Measurements from ENCODE around the gene SLC30A5. TPM values are rescaled to one million over a fixed set of nuclear protein-coding genes. Genes with fewer than 3 reads are reported as not detected.

Gene SLC30A5
- total RNA-seq, 1 experiment from 2014 or later: 62.6 TPM

GRCh38 chr5:69148981-69149675 is 55.3 kb downstream of the SLC30A5 start:
- in situ Hi-C loops (cut with HindIII; ENCODE audit: low pct_unique_long_range_greater_than_20kb, low sequenced_read_pairs): no loop called here
- DNase-seq (ENCODE audit: low read depth): no peak

- DNase-seq (ENCODE audit: low read depth): no peak
- in situ Hi-C loops (cut with HindIII; ENCODE audit: low pct_unique_long_range_greater_than_20kb, low sequenced_read_pairs): no loop called here
Measured at GRCh38 chr5:69149676-69150010, 55.8 kb downstream of the SLC30A5 start.

GRCh38 chr5:69152731-69153130 is 58.9 kb downstream of the SLC30A5 start:
- DNase-seq (ENCODE audit: low read depth): no peak
- in situ Hi-C loops (cut with HindIII; ENCODE audit: low pct_unique_long_range_greater_than_20kb, low sequenced_read_pairs): no loop called here

GRCh38 chr5:69156456-69156855 is 62.6 kb downstream of the SLC30A5 start:
- no peak for DNase-seq (ENCODE audit: low read depth)
- in situ Hi-C loops (cut with HindIII; ENCODE audit: low pct_unique_long_range_greater_than_20kb, low sequenced_read_pairs): no loop called here

- in situ Hi-C loops (cut with HindIII; ENCODE audit: low pct_unique_long_range_greater_than_20kb, low sequenced_read_pairs): no loop called here
- DNase-seq (ENCODE audit: low read depth): no peak
Measured at GRCh38 chr5:69158039-69158438, 64.2 kb downstream of the SLC30A5 start.

GRCh38 chr5:69160651-69161050 is 66.8 kb downstream of the SLC30A5 start:
- in situ Hi-C loops (cut with HindIII; ENCODE audit: low pct_unique_long_range_greater_than_20kb, low sequenced_read_pairs): no loop called here
- DNase-seq (ENCODE audit: low read depth): no peak

- in situ Hi-C loops (cut with HindIII; ENCODE audit: low pct_unique_long_range_greater_than_20kb, low sequenced_read_pairs): no loop called here
- DNase-seq (ENCODE audit: low read depth): peak; percentile 98
Measured at GRCh38 chr5:69166686-69167492, 73.1 kb downstream of the SLC30A5 start, which contains the start of gene CCNB1. CCNB1 (plus strand) TSS chr5:69167150; CDS start chr5:69167263, 113 bp downstream.

GRCh38 chr5:69167493-69167855 is 73.7 kb downstream of the SLC30A5 start:
- in situ Hi-C loops (cut with HindIII; ENCODE audit: low pct_unique_long_range_greater_than_20kb, low sequenced_read_pairs): no loop called here
- DNase-seq (ENCODE audit: low read depth): no peak

GRCh38 chr5:69167929-69168328 is 74.1 kb downstream of the SLC30A5 start:
- DNase-seq (ENCODE audit: low read depth): no peak
- in situ Hi-C loops (cut with HindIII; ENCODE audit: low pct_unique_long_range_greater_than_20kb, low sequenced_read_pairs): no loop called here

GRCh38 chr5:69170495-69170894 is 76.7 kb downstream of the SLC30A5 start:
- in situ Hi-C loops (cut with HindIII; ENCODE audit: low pct_unique_long_range_greater_than_20kb, low sequenced_read_pairs): no loop called here
- no peak for DNase-seq (ENCODE audit: low read depth)

- no peak for DNase-seq (ENCODE audit: low read depth)
- in situ Hi-C loops (cut with HindIII; ENCODE audit: low pct_unique_long_range_greater_than_20kb, low sequenced_read_pairs): no loop called here
Measured at GRCh38 chr5:69170969-69171368, 77.2 kb downstream of the SLC30A5 start.

Other genes with a start within 250 kb of the SLC30A5 start
- gene CCNB1, start 73.1 kb downstream of the SLC30A5 start, total RNA-seq (2014; rRNA removed; shearing (Covaris generic); ENCODE audit: low replicate concordance): 161 and 189 TPM in 2 replicates
- gene CENPH, start 95.6 kb downstream of the SLC30A5 start, total RNA-seq (2014; rRNA removed; shearing (Covaris generic); ENCODE audit: low replicate concordance): 58.3 and 75.7 TPM in 2 replicates
- gene CDK7, start 140.9 kb downstream of the SLC30A5 start, total RNA-seq (2014; rRNA removed; shearing (Covaris generic); ENCODE audit: low replicate concordance): 31.2 and 61.3 TPM in 2 replicates
- gene CCDC125, start 238.8 kb downstream of the SLC30A5 start, total RNA-seq (2014; rRNA removed; shearing (Covaris generic); ENCODE audit: low replicate concordance): 5.5 and 5.9 TPM in 2 replicates